ENCODE measurements around the gene CLDN9. TPM values are rescaled to one million over a fixed set of nuclear protein-coding genes. Genes with fewer than 3 reads are reported as not detected.

The CLDN9 gene
- total and polyA plus RNA-seq, 2 donors (not counting 1 experiment from before 2014, with no cell fraction given) = 0.04 TPM; not detected in 1

GRCh38 chr16:3028716-3029319 is 16.1 kb downstream of the CLDN9 start:
- H3K27me3 ChIP-seq (replicated peaks in 1 of 4; ENCODE audit: control extremely low read depth in 1 of 4, control insufficient read depth in 3 of 4, insufficient read depth in 4 of 4, low read length in 3 of 4) = peaks cover 0 to 54% (median 24%) of the 10 kb centered on the region in 4 experiments
- H3K9ac ChIP-seq (ENCODE audit: low read length) = no peak overlapping the region
- CTCF ChIA-PET = interaction anchor here (0.7 to 8.9 kb wide), 20 partner anchors 9 to 146 kb away, joined by 3 to 213 read pairs (median 4); partner anchors contain the start of genes FLYWCH2, PKMYT1, TNFRSF12A and ZNF213

More at GRCh38 chr16:3028716-3029319, 16.1 kb downstream of the CLDN9 start:
- DNase-seq (no peak), ATAC-seq (ENCODE audit: low read depth) (no peak)
- Histone ChIP-seq H3K79me2 (ENCODE audit: control insufficient read depth, insufficient read depth, low read length) (peaks cover 15% of the 10 kb centered on the region), H3K36me3 (replicated peaks in 1 of 2; ENCODE audit: control extremely low read depth in 1 of 2, control insufficient read depth in 1 of 2, extremely low read depth in 1 of 2, insufficient read depth in 2 of 2, low read length in 1 of 2) (peaks cover 0 to 18% of the 10 kb centered on the region in 2 experiments), H3K9me3 (ENCODE audit: control extremely low read depth in 1 of 3, control insufficient read depth in 2 of 3, insufficient read depth in 1 of 3, low read length in 2 of 3) (peaks cover 0 to 17% (median 0%) of the 10 kb centered on the region in 3 donors), H3K4me1 (ENCODE audit: control insufficient read depth in 2 of 2, insufficient read depth in 2 of 2, low read length in 2 of 2) (peaks cover 30 to 31% of the 10 kb centered on the region in 2 donors), H3K4me3 (ENCODE audit: control extremely low read depth in 1 of 5, extremely low read depth in 1 of 5, insufficient read depth in 1 of 5, low read depth in 2 of 5, low read length in 4 of 5) (no peak overlapping the region), H4K20me1 (ENCODE audit: control insufficient read depth, insufficient read depth, low read length, poor library complexity, severe bottlenecking) (peaks cover 47% of the 10 kb centered on the region), H3K27ac (ENCODE audit: low read length in 2 of 2) (no peak overlapping the region), H3K4me2 (replicated peaks; ENCODE audit: low read depth, low read length, poor library complexity, severe bottlenecking) (peak overlapping the region; percentile 72), H2AFZ (ENCODE audit: insufficient read depth, low read depth, low read length, poor library complexity, severe bottlenecking) (no peak overlapping the region)
- Mint-ChIP-seq H3K27me3 (peaks cover 33% of the 10 kb centered on the region), H3K9me3 (ENCODE audit: insufficient read depth) (no peaks in the 10 kb centered on the region), H3K4me3 (no peak overlapping the region), H3K27ac (no peak overlapping the region), H3K4me1 (peaks cover 26% of the 10 kb centered on the region)
- WGBS (ENCODE audit: insufficient coverage) = 39% methylated on average over 11 of the region's 15 CpGs
- POLR2A ChIA-PET = interaction anchor here (0.6 to 2.3 kb wide), 10 partner anchors 17 to 1058 kb away, joined by 3 to 10 read pairs (median 4); no protein-coding TSS in a partner anchor
- TF ChIP-seq EZH2 (IDR thresholded peaks at IDR 0.05; ENCODE audit: borderline replicate concordance, insufficient read depth, low read depth, low read length, poor library complexity, severe bottlenecking) (no peak), CTCF (IDR thresholded peaks at IDR 0.05) (no peak)
- intact Hi-C loops (cut with micrococcal nuclease) = loop anchor here (1.0 to 10.0 kb wide), 4 partner anchors 9 to 1724 kb away; partner anchors contain the start of genes TNFRSF12A, UBE2I and ZNF263
